H9 (cell line): Measurements from ENCODE around the gene PASK. TPM values are rescaled to one million over a fixed set of nuclear protein-coding genes. Genes with fewer than 3 reads are reported as not detected.

ENCODE experiments used
- DNase-seq: peaks from one replicate; pipeline ENCODE4 v3.0.0-alpha.2; 2017
- H2AFZ ChIP-seq: one replicate; pipeline ENCODE4 v1.6.1; 2013; ENCODE audit warnings: mild to moderate bottlenecking, low read length, control low read depth, moderate library complexity
- H2AK5ac ChIP-seq: 2 replicates; pipeline ENCODE4 v1.6.1; 2013; ENCODE audit warnings: low read length, control low read depth, mixed read lengths; ENCODE audit not compliant: insufficient read length
- H2BK120ac ChIP-seq: one replicate; pipeline ENCODE4 v1.6.1; 2013; ENCODE audit warnings: low read depth, mild to moderate bottlenecking, low read length, control low read depth, inconsistent platforms; ENCODE audit not compliant: poor library complexity, severe bottlenecking
- H2BK12ac ChIP-seq: 2 replicates; pipeline ENCODE4 v1.6.1; 2013; ENCODE audit warnings: low read length, control low read depth, mixed read lengths, low read depth; ENCODE audit not compliant: insufficient read length
- H2BK15ac ChIP-seq: 2 replicates; pipeline ENCODE4 v1.6.1; 2013; ENCODE audit warnings: low read depth, low read length, control low read depth
- H2BK20ac ChIP-seq: one replicate; pipeline ENCODE4 v1.6.1; 2013; ENCODE audit warnings: low read depth, mild to moderate bottlenecking, low read length, control low read depth, inconsistent platforms; ENCODE audit not compliant: poor library complexity, severe bottlenecking
- H2BK5ac ChIP-seq: 2 replicates; pipeline ENCODE4 v1.6.1; 2013; ENCODE audit warnings: low read length, control low read depth, mixed read lengths; ENCODE audit not compliant: insufficient read length
- H3K14ac ChIP-seq: 2 replicates; pipeline ENCODE4 v1.6.1; 2013; ENCODE audit warnings: low read length, control low read depth; ENCODE audit not compliant: insufficient read depth
- H3K18ac ChIP-seq: 2 replicates; pipeline ENCODE4 v1.6.1; 2013; ENCODE audit warnings: low read depth, mild to moderate bottlenecking, mixed read lengths, low read length, control low read depth; ENCODE audit not compliant: insufficient read length
- H3K23ac ChIP-seq: 2 replicates; pipeline ENCODE4 v1.6.1; 2013; ENCODE audit warnings: low read length, control low read depth, mixed read lengths, low read depth; ENCODE audit not compliant: insufficient read length
- H3K23me2 ChIP-seq: 2 replicates; pipeline ENCODE4 v1.6.1; 2013; ENCODE audit warnings: low read depth, mild to moderate bottlenecking, mixed read lengths, low read length, control low read depth; ENCODE audit not compliant: insufficient read length, poor library complexity, severe bottlenecking
- H3K27ac ChIP-seq: 2 replicates; pipeline ENCODE4 v1.5.1; 2013; ENCODE audit warnings: low read length, control low read depth, mixed read lengths, low read depth; ENCODE audit not compliant: insufficient read length
- H3K27me3 ChIP-seq: 2 replicates; pipeline ENCODE4 v1.6.1; 2013; ENCODE audit warnings: low read length, control low read depth, inconsistent platforms; ENCODE audit not compliant: insufficient read depth
- H3K4ac ChIP-seq: 2 replicates; pipeline ENCODE4 v1.6.1; 2013; ENCODE audit warnings: low read depth, mild to moderate bottlenecking, control low read depth, inconsistent platforms, low read length, moderate library complexity
- H3K4me1 ChIP-seq: 2 replicates; pipeline ENCODE4 v1.6.1; 2013; ENCODE audit warnings: low read length, control low read depth, inconsistent platforms; ENCODE audit not compliant: insufficient read depth
- H3K4me2 ChIP-seq: 2 replicates; pipeline ENCODE4 v1.6.1; 2013; ENCODE audit warnings: low read length, control low read depth, mixed read lengths; ENCODE audit not compliant: insufficient read length, insufficient read depth
- H3K56ac ChIP-seq: 2 replicates; pipeline ENCODE4 v1.6.1; 2013; ENCODE audit warnings: low read depth, mild to moderate bottlenecking, mixed read lengths, low read length, control low read depth; ENCODE audit not compliant: insufficient read length
- H3K79me1 ChIP-seq: 2 replicates; pipeline ENCODE4 v1.6.1; 2013; ENCODE audit warnings: low read depth, mild to moderate bottlenecking, moderate library complexity, low read length, control low read depth, inconsistent platforms; ENCODE audit not compliant: insufficient read depth, poor library complexity, severe bottlenecking
- H3K79me2 ChIP-seq: 2 replicates; pipeline ENCODE4 v1.6.1; 2013; ENCODE audit warnings: low read length, control low read depth, inconsistent platforms; ENCODE audit not compliant: insufficient read depth
- H3K9ac ChIP-seq: 2 replicates; pipeline ENCODE4 v1.6.1; 2013; ENCODE audit warnings: low read length, control low read depth, mixed read lengths; ENCODE audit not compliant: insufficient read length; ENCODE audit errors: extremely low read depth
- H3K9me3 ChIP-seq: one replicate; pipeline ENCODE4 v1.6.1; 2013; ENCODE audit warnings: low read depth, low read length, inconsistent platforms; ENCODE audit not compliant: control insufficient read depth
- H3T11ph ChIP-seq: one replicate; pipeline ENCODE4 v1.6.1; 2013; ENCODE audit warnings: mild to moderate bottlenecking, low read length, control low read depth, inconsistent platforms
- H4K20me1 ChIP-seq: one replicate; pipeline ENCODE4 v1.6.1; 2013; ENCODE audit not compliant: control insufficient read depth, insufficient read length, insufficient read depth
- H4K5ac ChIP-seq: 2 replicates; pipeline ENCODE4 v1.6.1; 2013; ENCODE audit warnings: low read depth, mild to moderate bottlenecking, mixed read lengths, low read length, control low read depth; ENCODE audit not compliant: insufficient read length
- H4K8ac ChIP-seq: replicated peaks from 2 replicates; pipeline ENCODE4 v1.6.1; 2013; ENCODE audit warnings: low read length, control low read depth, mixed read lengths, low read depth; ENCODE audit not compliant: insufficient read length
- H4K91ac ChIP-seq: 2 replicates; pipeline ENCODE4 v1.6.1; 2013; ENCODE audit warnings: low read depth, mild to moderate bottlenecking, moderate library complexity, mixed read lengths, low read length, control low read depth; ENCODE audit not compliant: insufficient read length
- H3K27ac Mint-ChIP-seq, 3 experiments: 2 replicates in 2 of 3; 3 replicates in 1 of 3; pipeline ENCODE4 v1.8.0; 2020 to 2021; ENCODE audit warnings: mixed read lengths in 3 of 3, mild to moderate bottlenecking in 1 of 3, moderate library complexity in 1 of 3
- H3K27me3 Mint-ChIP-seq: 2 replicates; pipeline ENCODE4 v1.8.0; 2021; ENCODE audit warnings: low read depth, mild to moderate bottlenecking, moderate library complexity, mixed read lengths
- H3K36me3 Mint-ChIP-seq, 3 experiments: 2 replicates in 2 of 3; 3 replicates in 1 of 3; pipeline ENCODE4 v1.8.0; 2020 to 2021; ENCODE audit warnings: low read depth in 3 of 3, mixed read lengths in 3 of 3; ENCODE audit not compliant: insufficient read depth in 1 of 3
- H3K4me1 Mint-ChIP-seq, 2 experiments: 2 replicates each; pipeline ENCODE4 v1.8.0; 2020; ENCODE audit warnings: mixed read lengths in 2 of 2
- H3K4me3 Mint-ChIP-seq, 2 experiments: 2 replicates in 1 of 2; 3 replicates in 1 of 2; pipeline ENCODE4 v1.8.0; 2020 to 2021; ENCODE audit warnings: mild to moderate bottlenecking in 2 of 2, mixed read lengths in 2 of 2, moderate library complexity in 1 of 2
- H3K9me3 Mint-ChIP-seq, 2 experiments: 2 replicates in 1 of 2; 3 replicates in 1 of 2; pipeline ENCODE4 v1.8.0; 2020; ENCODE audit warnings: mild to moderate bottlenecking in 2 of 2, mixed read lengths in 2 of 2, moderate library complexity in 1 of 2
- WGBS: extraction: QIAGEN DNeasy Blood & Tissue Kit; methylation state at CpG from one replicate; pipeline ENCODE4 v1.1.7; 2013; ENCODE audit warnings: missing lambda C conversion rate, low lambda C conversion rate, mixed read lengths; ENCODE audit not compliant: insufficient read length; ENCODE audit errors: extremely low coverage; 5-methylcytosine and 5-hydroxymethylcytosine counted together
- total RNA-seq: library from RNA; stranded (reverse); gene quantifications from 2 replicates; pipeline ENCODE4 v1.2.1, GENCODE V29; 2021
- TF ChIP-seq, protein P1 (sequence below): fragments of 200-600 bp; sonication (generic); conservative IDR thresholded peaks from 3 replicates; pipeline ENCODE4 v1.8.0; 2021; ENCODE audit warnings: antibody characterized with exemption, mild to moderate bottlenecking

Gene PASK
- total RNA-seq, 1 experiment from 2014 or later, result 68.0 TPM

DNA sequence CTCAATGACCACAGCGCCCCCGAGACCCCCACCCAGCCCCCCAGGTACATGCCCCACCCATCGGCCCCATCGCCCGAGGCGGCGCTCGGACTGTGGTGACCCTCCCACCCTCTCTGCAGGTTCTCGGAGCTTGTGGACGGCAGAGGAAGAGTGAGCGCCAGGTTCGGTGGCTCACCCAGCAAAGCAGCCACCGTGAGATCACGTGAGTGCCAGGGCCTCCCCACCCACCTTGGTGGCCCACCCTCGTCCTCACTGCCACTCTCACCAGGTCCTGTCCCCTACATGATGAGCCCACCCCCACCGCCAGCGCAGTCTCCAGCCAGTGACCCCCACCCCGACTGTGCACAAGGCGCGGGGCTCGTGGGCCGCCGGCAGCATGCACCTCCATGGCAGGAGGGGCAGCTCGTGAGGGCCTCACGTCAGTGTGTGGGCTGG, 77.6 kb downstream of the PASK start:
- peaks cover 2 to 5% of the 10 kb centered on the region in 2 experiments; a peak in 3 of 4 replicates for H3K4me1 Mint-ChIP-seq
- Histone ChIP-seq H2AK5ac (no peak overlapping the region), H2BK15ac (no peak overlapping the region), H3K27ac (no peak overlapping the region), H3K56ac (no peak overlapping the region), H3K9ac (no peak overlapping the region), H3K79me1 (no peaks in the 10 kb centered on the region), H3K23ac (no peak overlapping the region), H4K8ac (no peak overlapping the region), H4K91ac (no peak overlapping the region), H3K4me1 (no peaks in the 10 kb centered on the region), H3K18ac (no peak overlapping the region), H4K5ac (no peak overlapping the region), H3K79me2 (no peaks in the 10 kb centered on the region), H3K23me2 (no peaks in the 10 kb centered on the region), H3K4me2 (no peak overlapping the region), H3K9me3 (no peaks in the 10 kb centered on the region), H2BK120ac (no peak overlapping the region), H3K27me3 (no peaks in the 10 kb centered on the region), H2BK20ac (no peak overlapping the region), H2BK5ac (no peak overlapping the region), H3K14ac (no peak overlapping the region), H2BK12ac (no peak overlapping the region), H4K20me1 (no peaks in the 10 kb centered on the region), H3K4ac (no peak overlapping the region), H3T11ph (no peak overlapping the region), H2AFZ (no peak overlapping the region)
- TF ChIP-seq, protein P1, sequence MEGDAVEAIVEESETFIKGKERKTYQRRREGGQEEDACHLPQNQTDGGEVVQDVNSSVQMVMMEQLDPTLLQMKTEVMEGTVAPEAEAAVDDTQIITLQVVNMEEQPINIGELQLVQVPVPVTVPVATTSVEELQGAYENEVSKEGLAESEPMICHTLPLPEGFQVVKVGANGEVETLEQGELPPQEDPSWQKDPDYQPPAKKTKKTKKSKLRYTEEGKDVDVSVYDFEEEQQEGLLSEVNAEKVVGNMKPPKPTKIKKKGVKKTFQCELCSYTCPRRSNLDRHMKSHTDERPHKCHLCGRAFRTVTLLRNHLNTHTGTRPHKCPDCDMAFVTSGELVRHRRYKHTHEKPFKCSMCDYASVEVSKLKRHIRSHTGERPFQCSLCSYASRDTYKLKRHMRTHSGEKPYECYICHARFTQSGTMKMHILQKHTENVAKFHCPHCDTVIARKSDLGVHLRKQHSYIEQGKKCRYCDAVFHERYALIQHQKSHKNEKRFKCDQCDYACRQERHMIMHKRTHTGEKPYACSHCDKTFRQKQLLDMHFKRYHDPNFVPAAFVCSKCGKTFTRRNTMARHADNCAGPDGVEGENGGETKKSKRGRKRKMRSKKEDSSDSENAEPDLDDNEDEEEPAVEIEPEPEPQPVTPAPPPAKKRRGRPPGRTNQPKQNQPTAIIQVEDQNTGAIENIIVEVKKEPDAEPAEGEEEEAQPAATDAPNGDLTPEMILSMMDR, result no peak
- no CpG with 5 or more reads among the region's 25 CpGs for WGBS
- DNase-seq, result no peak
- H3K27ac Mint-ChIP-seq, result no peak overlapping the region
- H3K9me3 Mint-ChIP-seq, result no peaks in the 10 kb centered on the region
- no peak overlapping the region for H3K4me3 Mint-ChIP-seq
- peaks cover 0 to 2% (median 0%) of the 10 kb centered on the region in 3 experiments; a peak in 1 of 7 replicates for H3K36me3 Mint-ChIP-seq
- H3K27me3 Mint-ChIP-seq, result no peaks in the 10 kb centered on the region; the same call in 1 of the 2 replicates
